ENCODE data around the gene SPDYA. TPM values are rescaled to one million over a fixed set of nuclear protein-coding genes. Genes with fewer than 3 reads are reported as not detected.

SPDYA gene
- total RNA-seq, 3 donors from 2014 or later (not counting 1 experiment from before 2014, with no cell fraction given) = 5.6 to 8.1 (median 8.0) TPM

- no peak for TF ChIP-seq CTCF (IDR thresholded peaks at IDR 0.05)
- H3K9me3 Mint-ChIP-seq = no peaks in the 10 kb centered on the region
- H3K4me1 ChIP-seq (ENCODE audit: control insufficient read depth, insufficient read depth, low read length) = peaks cover 21% of the 10 kb centered on the region
- H3K27ac Mint-ChIP-seq = peak overlapping the region; percentile 96 to 97
- peak overlapping the region; percentile 75 for H3K4me3 ChIP-seq (ENCODE audit: low read length)
- ATAC-seq (peak; percentile 15 to 30 (median 19)), DNase-seq (peak in 1 of 2 donors; percentile 56)
- peak overlapping the region; percentile 87 for H3K27ac ChIP-seq (ENCODE audit: low read length)
- under 1% methylated on average over 29 of the region's 29 CpGs for WGBS (ENCODE audit: insufficient coverage)
- H3K9me3 ChIP-seq (ENCODE audit: control insufficient read depth, insufficient read depth, low read length) = no peaks in the 10 kb centered on the region
- H3K27me3 ChIP-seq (ENCODE audit: control insufficient read depth, insufficient read depth, low read length) = no peaks in the 10 kb centered on the region
- peak overlapping the region; percentile 95 for H3K4me3 Mint-ChIP-seq
- intact Hi-C loops (cut with micrococcal nuclease) = loop anchor here (1.0 to 5.0 kb wide), 2 partner anchors 25 to 117 kb away; partner anchors contain the start of genes PPP1CB and WDR43
- no peaks in the 10 kb centered on the region for H3K36me3 Mint-ChIP-seq
- no peaks in the 10 kb centered on the region for H3K36me3 ChIP-seq (ENCODE audit: control insufficient read depth, insufficient read depth, low read length)
- H3K27me3 Mint-ChIP-seq (ENCODE audit: low read depth in 2 of 2) = no peaks in the 10 kb centered on the region
- peaks cover 33 to 34% of the 10 kb centered on the region in 2 donors for H3K4me1 Mint-ChIP-seq
Measured at GRCh38 chr2:28869494-28870145, 59.0 kb downstream of the SPDYA start.

- DNase-seq (peak; percentile 97 to 99), ATAC-seq (peak; percentile 95 to 98 (median 96))
- Mint-ChIP-seq H3K4me3 (peak within 1 kb of the TSS; percentile 95), H3K4me1 (peaks cover 28 to 29% of the 10 kb centered on the region in 2 donors), H3K9me3 (no peaks in the 10 kb centered on the region), H3K27ac (peak within 1 kb of the TSS; percentile 96 to 97), H3K36me3 (no peaks in the 10 kb centered on the region), H3K27me3 (ENCODE audit: low read depth in 2 of 2) (no peaks in the 10 kb centered on the region)
- Histone ChIP-seq H3K36me3 (ENCODE audit: control insufficient read depth, insufficient read depth, low read length) (no peaks in the 10 kb centered on the region), H3K4me3 (ENCODE audit: low read length) (peak within 1 kb of the TSS; percentile 75), H3K27ac (ENCODE audit: low read length) (peak within 1 kb of the TSS; percentile 87), H3K9me3 (ENCODE audit: control insufficient read depth, insufficient read depth, low read length) (no peaks in the 10 kb centered on the region), H3K4me1 (ENCODE audit: control insufficient read depth, insufficient read depth, low read length) (peaks cover 21% of the 10 kb centered on the region), H3K27me3 (ENCODE audit: control insufficient read depth, insufficient read depth, low read length) (no peaks in the 10 kb centered on the region)
- TF ChIP-seq CTCF (IDR thresholded peaks at IDR 0.05) = no peak
- WGBS (ENCODE audit: insufficient coverage) = under 1% methylated on average over 57 of the region's 57 CpGs
- intact Hi-C loops (cut with micrococcal nuclease) = loop anchor here (1.0 kb wide), 1 partner anchor 24 kb away; the partner anchor contains the start of gene WDR43
Measured at GRCh38 chr2:28870146-28870891, 59.7 kb downstream of the SPDYA start, which contains the start of gene TRMT61B. TSS of gene TRMT61B (minus strand) at chr2:28870309. CDS start at chr2:28870277, 32 bp downstream.

GRCh38 chr2:28871620-28872019 is 61.0 kb downstream of the SPDYA start:
- 96% methylated on average over 3 of the region's 3 CpGs for WGBS (ENCODE audit: insufficient coverage)
- H3K27ac ChIP-seq (ENCODE audit: low read length) = no peak overlapping the region
- DNase-seq = no peak
- Mint-ChIP-seq H3K4me3 (no peak overlapping the region), H3K27ac (no peak overlapping the region), H3K9me3 (no peaks in the 10 kb centered on the region), H3K27me3 (ENCODE audit: low read depth in 2 of 2) (peaks cover 6 to 13% of the 10 kb centered on the region in 2 donors), H3K36me3 (no peaks in the 10 kb centered on the region), H3K4me1 (peaks cover 26 to 28% of the 10 kb centered on the region in 2 donors)
- H3K4me3 ChIP-seq (ENCODE audit: low read length) = no peak overlapping the region
- H3K27me3 ChIP-seq (ENCODE audit: control insufficient read depth, insufficient read depth, low read length) = no peaks in the 10 kb centered on the region
- peaks cover 21% of the 10 kb centered on the region for H3K4me1 ChIP-seq (ENCODE audit: control insufficient read depth, insufficient read depth, low read length)
- intact Hi-C loops (cut with micrococcal nuclease) = no loop called here
- TF ChIP-seq CTCF (IDR thresholded peaks at IDR 0.05) = no peak
- H3K9me3 ChIP-seq (ENCODE audit: control insufficient read depth, insufficient read depth, low read length) = no peaks in the 10 kb centered on the region
- H3K36me3 ChIP-seq (ENCODE audit: control insufficient read depth, insufficient read depth, low read length) = no peaks in the 10 kb centered on the region
- no peak for ATAC-seq
